K562 (cell line): ENCODE measurements around the gene LRP1B. TPM values are rescaled to one million over a fixed set of nuclear protein-coding genes. Genes with fewer than 3 reads are reported as not detected.

ENCODE experiments used
- ATAC-seq: fragments of 200-7000 bp; cut with Tn5 transposase; 3 replicates; pipeline ENCODE4 v1.9.1; 2020; ENCODE audit warnings: moderate library complexity
- BruUV-seq: library from RNA; stranded (reverse); fragments of 400-500 nt; replicated peaks from 2 replicates; lab custom pipeline; 2021; lab: Mats Ljungman, UMichigan
- CTCF ChIA-PET: fragments of 300-600 bp; formaldehyde crosslinking; extraction: SDS; loops from one replicate; lab custom pipeline; 2021; ENCODE audit warnings: low intra/inter-chr PET ratio; lab: Yijun Ruan, JAX
- POLR2A ChIA-PET: fragments of 300-600, 350-650 bp; sonication (Branson Sonifier 250); formaldehyde crosslinking; extraction: SDS; loops from one replicate; lab custom pipeline; 2021; ENCODE audit warnings: antibody characterized with exemption, inconsistent platforms; lab: Yijun Ruan, JAX
- DNase-seq, 4 experiments: peaks; one replicate each; pipeline versions ENCODE4 v3.0.0 to v3.0.0-alpha.2; 2011 to 2018; ENCODE audit warnings: low spot score in 3 of 4, mixed read lengths in 3 of 4; ENCODE audit errors: extremely low read depth in 1 of 4
- FAIRE-seq: peaks from 2 replicates; lab custom pipeline; 2011; peaks lifted over from hg19 to GRCh38; lab: Jason Lieb, UNC
- H2AFZ ChIP-seq: 2 replicates; pipeline ENCODE4 v1.6.0; 2011; ENCODE audit warnings: low read depth, low read length, control low read depth, inconsistent platforms
- H3K27ac ChIP-seq: fragments of 200-600 bp; 3 replicates; pipeline ENCODE4 v1.8.0; 2011; ENCODE audit warnings: low read depth, mild to moderate bottlenecking, control low read depth, inconsistent platforms, low read length, moderate library complexity, mixed read lengths; ENCODE audit errors: extremely low read depth
- H3K27me3 ChIP-seq, 2 experiments: fragments of 300-600 bp in 1 of 2; 2 replicates in 1 of 2; 3 replicates in 1 of 2; pipeline versions ENCODE4 v1.6.0 to v1.8.0; 2011; ENCODE audit warnings: inconsistent platforms in 2 of 2, low read length in 2 of 2, mild to moderate bottlenecking in 1 of 2, mixed read lengths in 1 of 2, moderate library complexity in 1 of 2; ENCODE audit not compliant: control insufficient read depth in 2 of 2, insufficient read depth in 2 of 2
- H3K36me3 ChIP-seq: fragments of 300-600 bp; 3 replicates; pipeline ENCODE4 v1.8.0; 2011; ENCODE audit warnings: mild to moderate bottlenecking, low read length, inconsistent platforms; ENCODE audit not compliant: control insufficient read depth, insufficient read depth
- H3K4me1 ChIP-seq, 2 experiments: fragments of 200-600 bp in 1 of 2; replicated peaks in 1 of 2; 2 replicates in 1 of 2; 3 replicates in 1 of 2; pipeline versions ENCODE4 v1.5.1 to v1.8.0; 2011; ENCODE audit warnings: inconsistent platforms in 2 of 2, low read length in 2 of 2, mild to moderate bottlenecking in 1 of 2, mixed read lengths in 1 of 2, moderate library complexity in 1 of 2; ENCODE audit not compliant: control insufficient read depth in 2 of 2, insufficient read depth in 2 of 2
- H3K4me2 ChIP-seq: 2 replicates; pipeline ENCODE4 v1.6.1; 2011; ENCODE audit warnings: low read length, control low read depth, inconsistent platforms, mixed read lengths; ENCODE audit not compliant: insufficient read depth
- H3K4me3 ChIP-seq: fragments of 200-600 bp; sonication (generic), shearing (Covaris generic); 2 replicates; pipeline ENCODE4 v1.5.1; 2016; ENCODE audit warnings: control low read depth, inconsistent platforms
- H3K79me2 ChIP-seq: fragments of 200-600 bp; 3 replicates; pipeline ENCODE4 v1.8.0; 2011; ENCODE audit warnings: low read length, inconsistent platforms; ENCODE audit not compliant: control insufficient read depth, insufficient read depth
- H3K9ac ChIP-seq, 2 experiments: 2 replicates each; pipeline versions ENCODE4 v1.6.0 to v1.6.1; 2011; ENCODE audit warnings: low read depth in 2 of 2, low read length in 2 of 2, control low read depth in 1 of 2, inconsistent platforms in 1 of 2, mild to moderate bottlenecking in 1 of 2, mixed read lengths in 1 of 2; ENCODE audit not compliant: insufficient read depth in 1 of 2
- H3K9me1 ChIP-seq: one replicate; pipeline ENCODE4 v1.6.0; 2011; ENCODE audit warnings: inconsistent platforms, mild to moderate bottlenecking, low read length, moderate library complexity; ENCODE audit not compliant: control insufficient read depth, insufficient read depth
- H3K9me3 ChIP-seq: replicated peaks from 2 replicates; pipeline ENCODE4 v1.5.1; 2011; ENCODE audit warnings: low read depth, low read length, inconsistent platforms; ENCODE audit not compliant: control insufficient read depth, insufficient read depth
- H4K20me1 ChIP-seq: replicated peaks from 2 replicates; pipeline ENCODE4 v1.6.1; 2011; ENCODE audit warnings: low read length, inconsistent platforms, mixed read lengths; ENCODE audit not compliant: control insufficient read depth, insufficient read depth
- CREB1 ChIP-seq, 2 experiments: sonication (generic) in 1 of 2; formaldehyde crosslinking in 1 of 2; IDR thresholded peaks; 2 replicates each; pipeline versions ENCODE4 v1.6.1 to v1.8.0; 2012 to 2022; ENCODE audit warnings: inconsistent platforms in 1 of 2, mild to moderate bottlenecking in 1 of 2, missing genetic modification reagents in 1 of 2, moderate library complexity in 1 of 2
- CTBP1 ChIP-seq: fragments of 450-650 bp; IDR thresholded peaks from 2 replicates; pipeline ENCODE4 v1.6.1; 2016; ENCODE audit warnings: borderline replicate concordance
- ELF1 ChIP-seq: fragments of 200-800 bp; sonication (Bioruptor generic); IDR thresholded peaks from 2 replicates; pipeline ENCODE4 v1.6.1; 2016; ENCODE audit warnings: missing genetic modification characterization, missing compliant biosample characterization
- FOS ChIP-seq: IDR thresholded peaks from 3 replicates; pipeline ENCODE4 v1.6.1; 2011; ENCODE audit not compliant: insufficient read length; ENCODE audit errors: extremely low read depth
- HNRNPK ChIP-seq: fragments of 200-400 bp; formaldehyde crosslinking; IDR thresholded peaks from one replicate; pipeline ENCODE4 v1.6.1; 2018; ENCODE audit warnings: mild to moderate bottlenecking, low read depth, low read length; ENCODE audit not compliant: poor library complexity, severe bottlenecking
- MEIS2 ChIP-seq: fragments of 450-650 bp; IDR thresholded peaks from 2 replicates; pipeline ENCODE4 v1.6.1; 2014; ENCODE audit warnings: mild to moderate bottlenecking; ENCODE audit not compliant: partially characterized antibody
- RREB1 ChIP-seq: fragments of 250-450 bp; sonication (Bioruptor Pico); IDR thresholded peaks from 2 replicates; pipeline ENCODE4 v1.4.0; 2020
- THRA ChIP-seq: fragments of 450-650 bp; IDR thresholded peaks from 2 replicates; pipeline ENCODE4 v1.6.1; 2017; ENCODE audit warnings: mild to moderate bottlenecking, moderate library complexity
- ZBTB7A ChIP-seq: IDR thresholded peaks from 2 replicates; pipeline ENCODE4 v1.6.1; 2011; ENCODE audit warnings: low read depth, mild to moderate bottlenecking, low read length, moderate library complexity, borderline replicate concordance; ENCODE audit not compliant: control insufficient read depth
- ZNF143 ChIP-seq: sonication (generic); formaldehyde crosslinking; IDR thresholded peaks from 2 replicates; pipeline ENCODE4 v1.9.0; 2022; ENCODE audit warnings: mild to moderate bottlenecking, missing genetic modification reagents
- ZNF23 ChIP-seq: fragments of 250-450 bp; sonication (Bioruptor Pico); IDR thresholded peaks from 2 replicates; pipeline ENCODE4 v1.4.0; 2020; ENCODE audit warnings: mild to moderate bottlenecking
- in situ Hi-C: fragments of 300-500 bp; cut with MboI; formaldehyde crosslinking; loops from 4 replicates; pipeline ENCODE4 v1.15.0; 2018; ENCODE audit warnings: inconsistent platforms, mixed read lengths
- intact Hi-C: fragments of 100-400 bp; cut with micrococcal nuclease; formaldehyde crosslinking; loops from 2 replicates; pipeline ENCODE4 v1.14.2; 2022
- polyA plus RNA-seq, 8 experiments: library from polyadenylated mRNA; depleted of rRNA in 4 of 8; stranded (reverse) in 5 of 8; unstranded in 3 of 8; fragments of >200 nt; fragmentation: Nextera tagmentation in 2 of 8; fragmentation: Illumina TruSeq in 1 of 8; extraction: Ambion mirVana in 2 of 8; extraction: Trizol in 1 of 8; gene quantifications; 2 replicates each; pipeline versions ENCODE4 v1.2.1 to v1.2.3, GENCODE V29; 2011 to 2014; ENCODE audit warnings: inconsistent platforms in 1 of 8, missing spikeins in 1 of 8
- total RNA-seq, 7 experiments: library from RNA; depleted of rRNA in 6 of 7; stranded (reverse); fragments of >200 nt in 6 of 7; fragmentation: Illumina TruSeq in 2 of 7; extraction: Trizol in 2 of 7; gene quantifications; 2 replicates each; pipeline versions ENCODE4 v1.2.1 to v1.2.3, GENCODE V29; 2011 to 2021; ENCODE audit warnings: low replicate concordance in 1 of 7

Gene LRP1B
- total and polyA plus RNA-seq, 9 of the 15 experiments (the other 6 are each of a cell fraction or from before 2014, with no cell fraction given): not detected

GRCh38 chr2:140584471-140584870 lies 1546.3 kb downstream of the LRP1B start:
- POLR2A ChIA-PET: no interaction called here
- H3K9me3 ChIP-seq: no peaks in the 10 kb centered on the region
- no peaks in the 10 kb centered on the region for H3K27me3 ChIP-seq
- no peak for ATAC-seq
- H2AFZ ChIP-seq: no peak overlapping the region
- no peak for TF ChIP-seq ZBTB7A
- TF ChIP-seq CTBP1: no peak
- TF ChIP-seq ZNF143: no peak
- TF ChIP-seq HNRNPK: no peak
- no peak for TF ChIP-seq RREB1
- no peak for TF ChIP-seq MEIS2
- no peak for TF ChIP-seq CREB1 (IDR thresholded peaks at IDR 0.05)
- no peak for TF ChIP-seq CREB1 (CRISPR knock-in tag; IDR thresholded peaks at IDR 0.05)
- TF ChIP-seq ELF1 (tag): no peak
- no peak for TF ChIP-seq FOS
- TF ChIP-seq ZNF23 (CRISPR knock-in tag): no peak
- TF ChIP-seq THRA: no peak
- no peaks in the 10 kb centered on the region for H3K36me3 ChIP-seq
- FAIRE-seq: no peak
- intact Hi-C loops: no loop called here
- no peaks in the 10 kb centered on the region for H3K79me2 ChIP-seq
- H3K9ac ChIP-seq: no peak overlapping the region
- H3K4me2 ChIP-seq: no peak overlapping the region
- H3K27ac ChIP-seq: no peak overlapping the region
- BruUV-seq: no TSS peak
- no peak for DNase-seq
- in situ Hi-C loops: no loop called here
- CTCF ChIA-PET: no interaction called here
- no peaks in the 10 kb centered on the region for H3K4me1 ChIP-seq
- H4K20me1 ChIP-seq: no peaks in the 10 kb centered on the region
- H3K4me3 ChIP-seq: no peak overlapping the region
- no peaks in the 10 kb centered on the region for H3K9me1 ChIP-seq
